ENCODE data around the gene ITFG2. TPM values are rescaled to one million over a fixed set of nuclear protein-coding genes. Genes with fewer than 3 reads are reported as not detected.

The ITFG2 gene
- total RNA-seq, 3 donors from 2014 or later, result 39.7 to 46.9 (median 45.0) TPM

- H3K27me3 Mint-ChIP-seq (ENCODE audit: low read depth), result no peaks in the 10 kb centered on the region
- H3K36me3 Mint-ChIP-seq (ENCODE audit: insufficient read depth), result peaks cover 41% of the 10 kb centered on the region
- no peaks in the 10 kb centered on the region for H3K9me3 Mint-ChIP-seq
These were observed 7.9 kb upstream of the ITFG2 start for GRCh38 chr12:2804393-2805142.

DNA sequence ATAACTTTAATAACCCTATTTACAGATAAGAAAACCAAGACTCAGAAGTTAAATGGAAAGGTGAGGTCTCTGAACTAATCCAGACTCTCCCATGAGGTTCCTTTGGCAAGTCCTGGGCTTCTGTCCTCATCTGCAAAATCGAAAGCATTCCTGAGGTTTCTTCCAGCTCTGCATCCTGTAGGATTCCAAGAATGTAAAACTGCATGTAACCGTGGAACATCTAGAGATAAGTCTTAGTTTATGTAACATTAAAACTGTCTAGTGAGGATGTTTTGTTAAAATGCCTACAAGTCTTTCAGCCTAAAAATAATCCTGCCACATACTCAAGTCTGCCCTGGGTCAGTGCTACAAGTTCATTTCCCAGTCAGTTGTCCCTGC, 7.3 kb upstream of the ITFG2 start:
- Mint-ChIP-seq H3K4me1 (ENCODE audit: low read depth) (no peaks in the 10 kb centered on the region), H3K27me3 (ENCODE audit: low read depth) (no peaks in the 10 kb centered on the region), H3K9me3 (no peaks in the 10 kb centered on the region), H3K4me3 (no peak overlapping the region), H3K36me3 (ENCODE audit: insufficient read depth) (peaks cover 36% of the 10 kb centered on the region)
- ATAC-seq (no peak), DNase-seq (no peak)

More at GRCh38 chr12:2804393-2805142, 7.9 kb upstream of the ITFG2 start:
- ATAC-seq (no peak), DNase-seq (no peak)
- H3K4me3 Mint-ChIP-seq, result no peak overlapping the region
- H3K4me1 Mint-ChIP-seq (ENCODE audit: low read depth), result no peaks in the 10 kb centered on the region

- H3K9me3 Mint-ChIP-seq, result no peaks in the 10 kb centered on the region
- H3K4me3 Mint-ChIP-seq, result no peak overlapping the region
- no peak for DNase-seq
- ATAC-seq, result no peak
- H3K27me3 Mint-ChIP-seq (ENCODE audit: low read depth), result no peaks in the 10 kb centered on the region
- peaks cover 25% of the 10 kb centered on the region for H3K36me3 Mint-ChIP-seq (ENCODE audit: insufficient read depth)
- H3K4me1 Mint-ChIP-seq (ENCODE audit: low read depth), result peaks cover 4% of the 10 kb centered on the region
These were observed 5.8 kb upstream of the ITFG2 start for GRCh38 chr12:2806700-2807099.

- peak overlapping the region; percentile 100 for H3K4me3 Mint-ChIP-seq
- peaks cover 5% of the 10 kb centered on the region for H3K36me3 Mint-ChIP-seq (ENCODE audit: insufficient read depth)
- H3K27me3 Mint-ChIP-seq (ENCODE audit: low read depth), result no peaks in the 10 kb centered on the region
- DNase-seq (no peak), ATAC-seq (no peak)
- H3K9me3 Mint-ChIP-seq, result no peaks in the 10 kb centered on the region
- H3K4me1 Mint-ChIP-seq (ENCODE audit: low read depth), result peaks cover 28% of the 10 kb centered on the region
These were observed 667 bp upstream of the ITFG2 start for GRCh38 chr12:2811801-2812200.

DNA sequence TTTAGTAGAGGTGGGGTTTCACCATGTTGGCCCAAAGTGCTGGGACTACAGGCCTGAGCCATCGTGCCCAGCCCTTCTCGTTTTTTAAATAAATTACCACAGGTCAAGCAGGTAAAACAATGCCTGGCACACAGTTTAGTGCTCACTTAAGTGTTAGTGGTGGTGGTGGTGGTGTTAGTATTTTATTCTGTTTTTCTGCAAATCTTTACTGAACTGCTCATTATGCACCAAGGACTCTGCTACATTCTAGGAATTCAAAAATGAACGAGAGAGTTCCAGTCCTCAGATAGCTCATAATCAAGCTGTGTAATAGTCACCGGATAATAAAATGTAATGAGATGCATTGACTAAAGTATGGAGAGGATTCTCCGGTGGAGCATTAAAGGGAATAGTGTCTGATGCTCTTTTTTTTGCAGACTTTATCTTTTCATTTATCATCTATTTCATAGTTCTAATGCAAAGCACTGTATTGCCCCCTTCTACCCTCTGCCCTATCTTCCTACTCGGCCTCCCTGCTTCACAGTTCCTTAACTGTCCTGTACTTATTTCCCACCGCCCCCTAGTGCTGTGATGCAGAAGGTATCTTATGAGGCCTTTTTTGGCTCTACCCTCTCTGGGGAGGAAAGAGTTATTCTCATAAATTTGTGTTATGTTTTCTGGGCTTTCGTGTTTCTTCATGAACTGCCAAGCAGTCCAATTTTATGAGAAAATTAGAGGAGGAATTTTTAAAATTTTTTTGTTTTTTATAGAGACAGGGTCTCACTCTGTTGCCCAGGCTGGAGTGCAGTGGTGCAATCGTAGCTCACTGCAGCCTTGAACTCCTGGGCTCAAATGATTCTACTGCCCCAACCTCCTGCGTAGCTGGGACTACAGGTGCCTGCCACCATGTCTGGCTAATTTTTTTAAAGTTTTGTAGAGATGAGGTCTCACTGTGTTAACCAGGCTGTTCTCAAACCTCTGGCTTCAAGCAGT, 1.0 kb downstream of the ITFG2 start:
- peak; percentile 18 to 29 for ATAC-seq
- Mint-ChIP-seq H3K27me3 (ENCODE audit: low read depth) (no peaks in the 10 kb centered on the region), H3K4me1 (ENCODE audit: low read depth) (peaks cover 28% of the 10 kb centered on the region), H3K9me3 (no peaks in the 10 kb centered on the region), H3K36me3 (ENCODE audit: insufficient read depth) (peaks cover 13% of the 10 kb centered on the region), H3K4me3 (peak overlapping the region; percentile 100)
- DNase-seq, result peak; percentile 31

- H3K4me3 Mint-ChIP-seq, result no peak overlapping the region
- ATAC-seq, result no peak
- H3K9me3 Mint-ChIP-seq, result no peaks in the 10 kb centered on the region
- no peak for DNase-seq
- peaks cover 49% of the 10 kb centered on the region for H3K36me3 Mint-ChIP-seq (ENCODE audit: insufficient read depth)
- no peaks in the 10 kb centered on the region for H3K27me3 Mint-ChIP-seq (ENCODE audit: low read depth)
- peaks cover 8% of the 10 kb centered on the region for H3K4me1 Mint-ChIP-seq (ENCODE audit: low read depth)
These were observed 7.3 kb downstream of the ITFG2 start for GRCh38 chr12:2819810-2820209.

GRCh38 chr12:2820432-2820831, 8.0 kb downstream of the ITFG2 start:
- no peak overlapping the region for H3K4me3 Mint-ChIP-seq
- ATAC-seq (no peak), DNase-seq (no peak)
- H3K4me1 Mint-ChIP-seq (ENCODE audit: low read depth), result peaks cover 4% of the 10 kb centered on the region
- H3K9me3 Mint-ChIP-seq, result no peaks in the 10 kb centered on the region
- H3K36me3 Mint-ChIP-seq (ENCODE audit: insufficient read depth), result peaks cover 55% of the 10 kb centered on the region
- no peaks in the 10 kb centered on the region for H3K27me3 Mint-ChIP-seq (ENCODE audit: low read depth)

DNA sequence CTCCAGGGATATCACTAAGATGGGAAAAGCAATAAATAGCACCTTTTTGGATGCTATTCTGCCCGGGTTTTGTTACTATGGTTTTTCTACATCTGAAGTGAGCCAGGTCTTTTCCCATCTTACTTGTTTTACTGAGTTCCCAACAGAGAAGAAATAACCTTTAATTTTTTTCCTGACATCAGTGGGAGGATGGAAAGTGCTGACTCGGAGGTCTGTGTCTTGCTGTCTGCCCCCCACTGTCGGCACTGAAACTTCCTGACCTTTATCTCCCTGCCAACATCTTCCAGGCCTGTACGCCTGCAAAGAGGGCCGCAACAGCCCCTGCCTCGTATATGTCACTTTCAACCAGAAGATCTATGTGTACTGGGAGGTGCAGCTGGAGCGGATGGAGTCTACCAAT, 11.0 kb downstream of the ITFG2 start:
- H3K4me1 Mint-ChIP-seq (ENCODE audit: low read depth), result no peaks in the 10 kb centered on the region
- DNase-seq (no peak), ATAC-seq (no peak)
- peaks cover 57% of the 10 kb centered on the region for H3K36me3 Mint-ChIP-seq (ENCODE audit: insufficient read depth)
- no peaks in the 10 kb centered on the region for H3K9me3 Mint-ChIP-seq
- no peak overlapping the region for H3K4me3 Mint-ChIP-seq
- no peaks in the 10 kb centered on the region for H3K27me3 Mint-ChIP-seq (ENCODE audit: low read depth)

DNA sequence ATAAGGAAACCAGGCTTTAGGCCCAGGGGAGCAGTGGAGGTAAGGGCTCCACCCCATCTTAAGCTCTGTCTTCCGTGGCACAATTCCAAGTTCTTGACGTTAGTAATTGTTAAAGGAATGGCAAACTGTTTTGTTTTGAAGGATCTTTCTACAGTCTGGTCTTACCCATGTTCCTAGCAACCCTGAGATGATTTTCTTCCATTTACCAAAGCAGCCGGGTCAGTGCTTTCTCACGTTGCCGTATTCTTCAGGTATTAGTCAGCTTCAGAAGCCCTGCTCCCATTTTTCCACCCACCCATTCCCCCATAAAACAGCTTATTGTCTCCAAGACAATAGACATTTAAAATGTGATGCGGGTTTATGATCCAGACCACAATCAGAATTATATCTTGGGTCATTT, 12.1 kb downstream of the ITFG2 start:
- no peak for DNase-seq
- no peaks in the 10 kb centered on the region for H3K9me3 Mint-ChIP-seq
- no peaks in the 10 kb centered on the region for H3K4me1 Mint-ChIP-seq (ENCODE audit: low read depth)
- ATAC-seq, result no peak
- no peaks in the 10 kb centered on the region for H3K27me3 Mint-ChIP-seq (ENCODE audit: low read depth)
- peaks cover 61% of the 10 kb centered on the region for H3K36me3 Mint-ChIP-seq (ENCODE audit: insufficient read depth)
- H3K4me3 Mint-ChIP-seq, result no peak overlapping the region

DNA sequence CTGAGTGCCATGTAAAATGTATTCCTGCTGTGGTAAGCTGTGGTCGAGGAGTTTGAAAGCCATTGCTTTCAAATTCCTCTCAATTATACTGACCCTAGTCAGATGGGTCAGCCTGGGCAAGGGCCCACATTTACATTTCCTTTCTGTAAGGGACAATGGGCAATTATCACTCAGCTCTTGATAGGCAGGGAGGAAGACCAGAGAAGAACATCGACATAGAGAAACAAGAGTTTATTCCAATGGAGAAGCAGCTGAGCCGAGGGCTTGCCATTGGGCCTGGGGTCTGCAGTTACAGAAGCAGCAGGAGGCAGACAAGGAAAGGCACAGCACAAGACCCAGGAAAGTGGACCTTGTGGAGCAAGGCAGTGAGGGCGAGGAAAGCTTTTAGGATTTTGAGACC, 12.7 kb downstream of the ITFG2 start:
- no peak overlapping the region for H3K4me3 Mint-ChIP-seq
- H3K36me3 Mint-ChIP-seq (ENCODE audit: insufficient read depth), result peaks cover 55% of the 10 kb centered on the region
- no peaks in the 10 kb centered on the region for H3K27me3 Mint-ChIP-seq (ENCODE audit: low read depth)
- H3K4me1 Mint-ChIP-seq (ENCODE audit: low read depth), result no peaks in the 10 kb centered on the region
- DNase-seq (no peak), ATAC-seq (no peak)
- no peaks in the 10 kb centered on the region for H3K9me3 Mint-ChIP-seq

DNA sequence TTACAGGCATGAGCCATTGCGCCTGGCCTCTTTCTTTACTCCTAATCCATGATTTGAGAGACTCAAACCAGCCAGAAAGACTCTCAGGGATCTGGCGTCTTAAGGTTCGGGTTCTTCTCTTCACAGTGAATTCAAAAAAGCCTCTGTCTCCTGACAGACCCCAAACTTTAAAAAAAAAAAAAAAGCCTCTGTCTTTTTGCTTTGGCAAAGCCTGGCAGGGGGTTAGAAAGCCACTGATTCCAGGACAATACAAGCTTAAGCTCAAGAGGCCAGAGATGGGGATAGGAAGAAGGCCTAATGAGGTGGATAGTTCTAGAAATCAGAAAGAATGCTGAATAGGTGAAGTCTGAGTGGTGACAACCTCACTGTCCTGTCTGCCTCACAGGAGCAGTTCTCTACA, 13.6 kb downstream of the ITFG2 start:
- H3K9me3 Mint-ChIP-seq, result no peaks in the 10 kb centered on the region
- H3K36me3 Mint-ChIP-seq (ENCODE audit: insufficient read depth), result peaks cover 55% of the 10 kb centered on the region
- no peaks in the 10 kb centered on the region for H3K4me1 Mint-ChIP-seq (ENCODE audit: low read depth)
- H3K27me3 Mint-ChIP-seq (ENCODE audit: low read depth), result no peaks in the 10 kb centered on the region
- H3K4me3 Mint-ChIP-seq, result no peak overlapping the region
- DNase-seq, result no peak
- ATAC-seq, result no peak

DNA sequence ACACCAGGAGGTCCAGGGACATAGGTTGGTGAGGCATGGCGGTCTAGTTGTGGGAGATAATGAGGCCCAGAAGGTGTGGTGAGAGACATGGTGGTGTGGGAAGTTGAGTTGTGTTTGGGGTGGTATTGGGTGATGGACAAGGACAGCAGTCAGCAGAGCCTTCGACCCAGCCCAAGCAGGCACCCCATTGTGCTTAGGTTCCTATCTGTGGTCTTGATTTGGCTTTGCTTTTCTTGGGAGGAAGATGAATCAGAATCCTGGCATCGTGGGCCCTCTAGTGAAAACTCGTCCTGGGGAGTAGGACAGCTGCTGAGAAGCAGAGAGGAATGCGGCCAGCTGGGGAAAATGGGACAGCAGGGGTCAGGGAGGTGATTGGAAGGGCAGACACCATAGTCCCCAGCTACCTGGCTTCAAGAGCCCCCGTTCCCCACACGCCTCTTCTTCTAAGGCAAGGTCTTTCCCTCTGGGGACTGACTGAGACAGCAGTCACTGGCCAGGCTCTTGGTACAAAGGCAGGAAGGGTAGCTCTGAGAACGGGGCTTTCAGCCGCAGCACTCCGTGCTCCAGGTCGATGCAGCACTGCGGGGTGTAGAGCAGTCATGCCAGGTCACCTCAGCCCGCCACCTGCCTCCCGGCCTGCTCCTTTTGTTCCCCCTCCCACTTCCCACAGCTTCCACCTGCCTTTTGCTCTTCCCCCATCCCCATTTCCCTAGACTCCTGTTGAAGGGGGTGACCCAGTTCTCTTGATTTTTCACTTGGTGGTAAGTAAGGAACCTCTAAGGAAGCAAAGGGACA, 14.4 kb downstream of the ITFG2 start:
- ATAC-seq (no peak), DNase-seq (no peak)
- Mint-ChIP-seq H3K36me3 (ENCODE audit: insufficient read depth) (peaks cover 58% of the 10 kb centered on the region), H3K27me3 (ENCODE audit: low read depth) (no peaks in the 10 kb centered on the region), H3K9me3 (no peaks in the 10 kb centered on the region), H3K4me1 (ENCODE audit: low read depth) (no peaks in the 10 kb centered on the region), H3K4me3 (no peak overlapping the region)

- H3K4me1 Mint-ChIP-seq (ENCODE audit: low read depth), result no peaks in the 10 kb centered on the region
- no peak overlapping the region for H3K4me3 Mint-ChIP-seq
- no peaks in the 10 kb centered on the region for H3K9me3 Mint-ChIP-seq
- DNase-seq, result no peak
- H3K27me3 Mint-ChIP-seq (ENCODE audit: low read depth), result no peaks in the 10 kb centered on the region
- ATAC-seq, result no peak
- H3K36me3 Mint-ChIP-seq (ENCODE audit: insufficient read depth), result peaks cover 40% of the 10 kb centered on the region
These were observed 16.8 kb downstream of the ITFG2 start for GRCh38 chr12:2829275-2829674.

GRCh38 chr12:2832550-2833127, 20.2 kb downstream of the ITFG2 start:
- peaks cover 2% of the 10 kb centered on the region for H3K4me1 Mint-ChIP-seq (ENCODE audit: low read depth)
- H3K36me3 Mint-ChIP-seq (ENCODE audit: insufficient read depth), result peaks cover 25% of the 10 kb centered on the region
- DNase-seq (no peak), ATAC-seq (no peak)
- H3K9me3 Mint-ChIP-seq, result no peaks in the 10 kb centered on the region
- no peaks in the 10 kb centered on the region for H3K27me3 Mint-ChIP-seq (ENCODE audit: low read depth)
- no peak overlapping the region for H3K4me3 Mint-ChIP-seq

Measured in activated T-cell treated with anti-CD3 and anti-CD28 coated beads, Interleukin-2, amount 50 U/mL, for 4 hours (primary cell).